ENCODE measurements around the gene KIAA1586. TPM values are rescaled to one million over a fixed set of nuclear protein-coding genes. Genes with fewer than 3 reads are reported as not detected.

KIAA1586 gene
- total RNA-seq, 1 experiment from 2014 or later = 6.0 TPM

GRCh38 chr6:57063847-57064246 lies 17.4 kb downstream of the KIAA1586 start:
- CTCF ChIA-PET = no interaction called here
- Histone ChIP-seq H3K9ac (ENCODE audit: low read length) (no peak overlapping the region), H3K27ac (ENCODE audit: low read length) (no peak overlapping the region), H3K4me3 (ENCODE audit: low read length) (no peak overlapping the region), H3K79me2 (ENCODE audit: low read length) (no peaks in the 10 kb centered on the region), H3K36me3 (ENCODE audit: low read depth, low read length) (peaks cover 9% of the 10 kb centered on the region), H3K9me2 (replicated peaks; ENCODE audit: low read length) (no peaks in the 10 kb centered on the region), H3K4me2 (ENCODE audit: low read length) (no peak overlapping the region), H3K9me3 (ENCODE audit: low read length) (no peaks in the 10 kb centered on the region), H2AFZ (ENCODE audit: low read length) (no peak overlapping the region), H4K20me1 (ENCODE audit: low read length) (no peaks in the 10 kb centered on the region), H3K27me3 (ENCODE audit: low read length) (no peaks in the 10 kb centered on the region), H3F3A (ENCODE audit: low read length, unreplicated experiment) (no peaks in the 10 kb centered on the region), H3K4me1 (ENCODE audit: insufficient read depth, low read length) (no peaks in the 10 kb centered on the region)
- no TSS peak for BruUV-seq (replicated peaks)
- ATAC-seq (no peak), DNase-seq (no peak)
- TF ChIP-seq EZH2phosphoT487 (IDR thresholded peaks at IDR 0.05; ENCODE audit: borderline replicate concordance, low read length) = no peak
- POLR2A ChIA-PET (ENCODE audit: unreplicated experiment) = no interaction called here
- intact Hi-C loops (cut with micrococcal nuclease) = no loop called here

GRCh38 chr6:57064809-57065208 lies 18.3 kb downstream of the KIAA1586 start:
- TF ChIP-seq EZH2 (IDR thresholded peaks at IDR 0.05; ENCODE audit: low read length, unreplicated experiment) (no peak), EZH2phosphoT487 (IDR thresholded peaks at IDR 0.05; ENCODE audit: borderline replicate concordance, low read length) (no peak)
- TF ChIP-seq, protein P1, sequence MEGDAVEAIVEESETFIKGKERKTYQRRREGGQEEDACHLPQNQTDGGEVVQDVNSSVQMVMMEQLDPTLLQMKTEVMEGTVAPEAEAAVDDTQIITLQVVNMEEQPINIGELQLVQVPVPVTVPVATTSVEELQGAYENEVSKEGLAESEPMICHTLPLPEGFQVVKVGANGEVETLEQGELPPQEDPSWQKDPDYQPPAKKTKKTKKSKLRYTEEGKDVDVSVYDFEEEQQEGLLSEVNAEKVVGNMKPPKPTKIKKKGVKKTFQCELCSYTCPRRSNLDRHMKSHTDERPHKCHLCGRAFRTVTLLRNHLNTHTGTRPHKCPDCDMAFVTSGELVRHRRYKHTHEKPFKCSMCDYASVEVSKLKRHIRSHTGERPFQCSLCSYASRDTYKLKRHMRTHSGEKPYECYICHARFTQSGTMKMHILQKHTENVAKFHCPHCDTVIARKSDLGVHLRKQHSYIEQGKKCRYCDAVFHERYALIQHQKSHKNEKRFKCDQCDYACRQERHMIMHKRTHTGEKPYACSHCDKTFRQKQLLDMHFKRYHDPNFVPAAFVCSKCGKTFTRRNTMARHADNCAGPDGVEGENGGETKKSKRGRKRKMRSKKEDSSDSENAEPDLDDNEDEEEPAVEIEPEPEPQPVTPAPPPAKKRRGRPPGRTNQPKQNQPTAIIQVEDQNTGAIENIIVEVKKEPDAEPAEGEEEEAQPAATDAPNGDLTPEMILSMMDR (conservative IDR thresholded peaks at IDR 0.05; ENCODE audit: low read depth, low read length) = no peak
- Histone ChIP-seq H3K36me3 (ENCODE audit: low read depth, low read length) (peaks cover 9% of the 10 kb centered on the region), H3K4me3 (ENCODE audit: low read length) (no peak overlapping the region), H3K9me2 (replicated peaks; ENCODE audit: low read length) (no peaks in the 10 kb centered on the region), H3K4me1 (ENCODE audit: insufficient read depth, low read length) (no peaks in the 10 kb centered on the region), H3K27ac (ENCODE audit: low read length) (no peak overlapping the region), H4K20me1 (ENCODE audit: low read length) (no peaks in the 10 kb centered on the region), H3K79me2 (ENCODE audit: low read length) (no peaks in the 10 kb centered on the region), H3K9me3 (ENCODE audit: low read length) (no peaks in the 10 kb centered on the region), H3K4me2 (ENCODE audit: low read length) (no peak overlapping the region), H2AFZ (ENCODE audit: low read length) (no peak overlapping the region), H3K27me3 (ENCODE audit: low read length) (no peaks in the 10 kb centered on the region), H3K9ac (ENCODE audit: low read length) (no peak overlapping the region), H3F3A (ENCODE audit: low read length, unreplicated experiment) (no peaks in the 10 kb centered on the region)
- intact Hi-C loops (cut with micrococcal nuclease) = no loop called here
- no TSS peak for BruUV-seq (replicated peaks)
- CTCF ChIA-PET = no interaction called here
- DNase-seq = no peak
- no peak for ATAC-seq
- POLR2A ChIA-PET (ENCODE audit: unreplicated experiment) = no interaction called here

DNA sequence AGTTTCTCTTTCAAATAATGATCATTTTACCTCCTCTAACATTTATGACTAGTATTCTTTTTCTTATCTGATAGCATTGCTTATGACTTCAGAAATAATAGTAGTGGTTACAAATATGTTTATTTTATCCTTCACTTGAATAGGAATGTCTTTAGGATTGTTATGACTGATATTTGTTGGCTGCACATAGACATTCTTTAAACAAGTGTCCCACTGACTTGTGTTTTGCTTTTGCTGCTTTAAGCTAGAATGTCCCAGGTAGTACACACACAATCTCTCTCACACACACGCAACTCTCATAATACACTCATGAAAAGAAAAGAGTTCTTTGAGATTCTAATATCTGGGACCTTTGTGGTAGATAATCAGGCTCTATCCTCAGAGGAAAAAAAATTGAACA lies 21.6 kb downstream of the KIAA1586 start:
- DNase-seq (no peak), ATAC-seq (no peak)
- Histone ChIP-seq H3K27ac (ENCODE audit: low read length) (no peak overlapping the region), H3K9me3 (ENCODE audit: low read length) (no peaks in the 10 kb centered on the region), H3K9me2 (replicated peaks; ENCODE audit: low read length) (no peaks in the 10 kb centered on the region), H2AFZ (ENCODE audit: low read length) (no peak overlapping the region), H3K79me2 (ENCODE audit: low read length) (no peaks in the 10 kb centered on the region), H3F3A (ENCODE audit: low read length, unreplicated experiment) (no peaks in the 10 kb centered on the region), H3K9ac (ENCODE audit: low read length) (no peak overlapping the region), H3K4me3 (ENCODE audit: low read length) (no peak overlapping the region), H3K36me3 (ENCODE audit: low read depth, low read length) (no peaks in the 10 kb centered on the region; the same call in 1 of the 2 replicates), H4K20me1 (ENCODE audit: low read length) (no peaks in the 10 kb centered on the region), H3K27me3 (ENCODE audit: low read length) (no peaks in the 10 kb centered on the region), H3K4me2 (ENCODE audit: low read length) (no peak overlapping the region), H3K4me1 (ENCODE audit: insufficient read depth, low read length) (no peaks in the 10 kb centered on the region)
- TF ChIP-seq EZH2 (IDR thresholded peaks at IDR 0.05; ENCODE audit: low read length, unreplicated experiment) = no peak
- TF ChIP-seq EZH2phosphoT487 (IDR thresholded peaks at IDR 0.05; ENCODE audit: borderline replicate concordance, low read length) = no peak
- TF ChIP-seq, protein P1 (conservative IDR thresholded peaks at IDR 0.05; ENCODE audit: low read depth, low read length) = no peak
- intact Hi-C loops (cut with micrococcal nuclease) = no loop called here
- POLR2A ChIA-PET (ENCODE audit: unreplicated experiment) = no interaction called here
- CTCF ChIA-PET = no interaction called here
- BruUV-seq (replicated peaks) = no TSS peak
